ENCODE results near the gene BEGAIN.

The BEGAIN gene

GRCh38 chr14:100503251-100503650, 84.0 kb downstream of the BEGAIN start:
- no peak for DNase-seq

GRCh38 chr14:100502622-100503220, 84.5 kb downstream of the BEGAIN start:
- DNase-seq = no peak

GRCh38 chr14:100500128-100500527, 87.1 kb downstream of the BEGAIN start:
- no peak for DNase-seq

- DNase-seq = no peak
Observed at GRCh38 chr14:100498068-100498467, 89.1 kb downstream of the BEGAIN start.

GRCh38 chr14:100495917-100496316, 91.3 kb downstream of the BEGAIN start:
- DNase-seq = no peak

GRCh38 chr14:100494645-100495044, 92.6 kb downstream of the BEGAIN start:
- no peak for DNase-seq

GRCh38 chr14:100490252-100490651, 97.0 kb downstream of the BEGAIN start:
- DNase-seq = no peak

- no peak for DNase-seq
Observed at GRCh38 chr14:100488057-100488456, 99.2 kb downstream of the BEGAIN start.

- DNase-seq = no peak
Observed at GRCh38 chr14:100487304-100487703, 99.9 kb downstream of the BEGAIN start.
